HG03280 (cell line): ENCODE measurements around the gene DMD.
"Not testable (repeated sequence)": the region's sequence is repeated elsewhere in the genome, so short reads cannot be mapped to it uniquely, and the experiment has no call there.

Experiments
- ATAC-seq: cut with Tn5 transposase; IDR thresholded peaks from one replicate; pipeline ENCODE4 v1.9.1; 2021; ENCODE audit warnings: mild to moderate bottlenecking, moderate library complexity; ENCODE audit not compliant: unreplicated experiment

DMD gene

DNA sequence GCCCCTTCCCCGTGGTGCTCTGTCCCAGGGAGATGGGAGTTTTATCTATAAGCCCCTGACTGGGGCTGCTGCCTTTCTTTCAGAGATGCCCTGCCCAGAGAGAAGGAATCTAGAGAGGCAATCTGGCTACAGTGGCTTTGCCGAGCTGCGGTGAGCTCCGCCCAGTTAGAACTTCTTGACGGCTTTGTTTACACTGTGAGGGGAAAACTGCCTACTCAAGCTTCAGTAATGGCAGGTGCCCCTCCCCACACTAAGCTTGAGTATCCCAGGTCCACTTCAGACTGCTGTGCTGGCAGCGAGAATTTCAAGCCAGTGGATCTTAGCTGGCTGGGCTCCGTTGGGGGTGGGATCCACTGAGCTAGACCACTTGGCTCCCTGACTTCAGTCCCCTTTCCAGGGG lies 1740.6 kb downstream of the DMD start:
- ATAC-seq, result not testable (repeated sequence)

DNA sequence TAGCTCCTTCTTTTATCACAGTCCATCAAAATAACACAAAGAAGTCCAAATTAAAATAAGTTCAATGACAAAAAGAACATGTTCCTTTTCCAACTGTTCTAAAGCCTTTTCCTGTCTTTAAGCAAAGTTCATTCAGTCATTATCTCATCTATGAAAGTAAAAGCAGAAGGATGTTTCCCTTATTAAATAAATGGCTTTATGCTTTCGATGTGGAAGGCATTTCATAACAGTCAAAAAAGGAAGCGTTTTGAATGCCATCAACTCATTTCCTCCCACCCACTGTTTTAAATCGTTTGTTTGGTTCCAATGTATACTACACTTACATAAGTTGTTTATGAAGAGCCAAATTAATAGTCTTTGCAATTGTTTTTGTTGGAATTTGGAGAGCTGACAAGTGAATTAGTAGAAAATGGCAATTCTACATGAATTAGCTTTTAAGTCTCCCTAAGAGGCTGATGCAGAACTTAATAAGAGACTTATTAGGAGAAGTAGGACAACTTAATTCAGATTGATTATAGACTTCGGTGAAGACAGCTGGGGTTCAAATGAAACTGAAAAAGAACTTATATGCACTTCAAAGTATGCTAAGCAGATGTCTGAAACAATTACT lies 1746.9 kb downstream of the DMD start:
- ATAC-seq, result no peak

DNA sequence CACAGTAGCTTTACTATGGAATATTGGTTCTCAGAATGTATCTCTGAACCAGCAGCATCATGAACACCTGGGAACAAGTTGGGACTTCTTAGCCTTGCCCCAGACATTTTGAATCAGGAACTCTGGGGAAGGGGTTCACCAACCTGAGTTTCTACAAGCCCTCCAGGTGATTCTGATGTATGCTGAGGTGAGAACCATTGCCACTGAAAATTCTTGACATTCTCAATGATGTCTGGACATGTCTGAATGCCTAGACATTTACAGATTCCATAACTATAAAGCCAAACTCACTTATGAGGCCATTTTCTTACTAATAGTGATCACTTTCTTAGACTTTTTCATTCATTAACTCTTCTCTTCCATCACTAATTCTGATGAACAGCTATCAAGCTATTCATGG lies 1750.1 kb downstream of the DMD start:
- no peak for ATAC-seq

DNA sequence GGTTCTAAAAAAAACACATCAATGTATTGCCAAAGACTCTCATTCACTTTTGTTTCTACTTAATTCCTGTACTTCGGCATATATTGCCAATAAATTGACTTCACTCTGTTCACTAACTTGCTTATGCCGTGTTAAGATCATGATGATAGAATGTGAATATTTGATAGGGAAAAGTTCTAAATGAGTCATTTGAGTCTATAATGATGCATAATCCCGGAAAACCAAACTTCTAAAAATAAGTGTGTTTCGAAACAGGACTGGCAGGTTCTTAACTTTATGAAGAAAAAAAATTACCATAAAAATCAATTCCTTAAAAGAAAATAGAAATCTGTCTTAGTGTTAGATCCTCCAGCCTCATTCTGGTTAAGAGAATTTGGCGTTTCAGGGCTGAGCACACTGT lies 1752.0 kb downstream of the DMD start:
- ATAC-seq, result no peak

DNA sequence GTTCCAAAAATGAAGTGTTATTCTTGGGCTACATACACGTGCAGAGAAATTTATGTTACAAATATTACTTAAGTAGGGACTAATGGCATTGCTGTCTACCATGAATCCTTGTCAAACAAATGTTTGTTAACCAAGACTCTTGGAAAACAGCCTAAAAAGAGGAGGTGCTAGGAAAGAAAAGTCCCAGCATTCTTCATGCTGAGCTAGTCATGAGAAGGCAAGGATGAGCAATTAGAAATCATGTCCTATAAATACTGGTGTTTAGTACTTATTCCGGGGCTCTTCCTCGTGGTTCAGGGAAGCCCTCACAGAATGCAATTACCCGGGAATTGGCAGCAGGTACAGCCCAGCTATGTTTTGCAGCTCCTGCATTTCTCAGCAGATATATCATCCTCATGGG lies 1761.4 kb downstream of the DMD start:
- no peak for ATAC-seq

DNA sequence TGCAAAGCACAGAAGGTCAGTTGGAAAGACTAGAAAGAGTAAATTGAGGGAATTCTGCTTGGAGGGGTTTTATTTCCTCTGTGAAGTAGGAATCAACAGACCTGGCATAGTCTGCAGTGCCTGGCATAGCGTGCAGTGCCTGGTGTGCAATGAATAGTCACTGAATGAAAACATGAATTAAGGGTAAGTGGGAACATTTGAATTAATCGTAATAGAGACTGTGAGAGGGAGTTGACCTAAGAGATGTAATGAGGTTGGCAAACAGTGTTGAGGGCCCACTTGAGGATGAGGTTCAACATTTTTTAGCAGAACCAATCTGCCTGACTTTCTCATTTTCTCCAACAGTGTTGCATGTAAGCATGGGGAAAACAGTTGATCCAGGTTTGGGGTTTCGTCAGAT lies 1762.3 kb downstream of the DMD start:
- no peak for ATAC-seq

DNA sequence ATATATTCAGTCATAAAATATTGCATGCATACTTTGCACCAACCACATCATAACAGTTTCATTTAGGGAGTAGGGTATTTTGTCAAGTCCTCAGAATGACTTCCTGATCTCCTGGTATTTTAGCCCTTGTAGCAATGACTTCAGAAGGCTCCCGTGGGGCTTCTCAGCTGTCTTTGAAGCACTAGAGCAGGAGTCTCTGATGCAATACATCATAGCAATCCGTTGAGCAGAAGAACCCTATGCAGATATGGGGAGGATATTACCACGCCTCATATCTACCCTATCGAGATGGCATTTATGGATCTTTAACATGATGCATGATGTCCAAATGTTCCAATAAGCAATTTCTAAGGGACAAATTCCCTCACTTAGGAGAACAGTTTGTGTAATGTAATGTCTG lies 1765.8 kb downstream of the DMD start:
- ATAC-seq, result no peak

DNA sequence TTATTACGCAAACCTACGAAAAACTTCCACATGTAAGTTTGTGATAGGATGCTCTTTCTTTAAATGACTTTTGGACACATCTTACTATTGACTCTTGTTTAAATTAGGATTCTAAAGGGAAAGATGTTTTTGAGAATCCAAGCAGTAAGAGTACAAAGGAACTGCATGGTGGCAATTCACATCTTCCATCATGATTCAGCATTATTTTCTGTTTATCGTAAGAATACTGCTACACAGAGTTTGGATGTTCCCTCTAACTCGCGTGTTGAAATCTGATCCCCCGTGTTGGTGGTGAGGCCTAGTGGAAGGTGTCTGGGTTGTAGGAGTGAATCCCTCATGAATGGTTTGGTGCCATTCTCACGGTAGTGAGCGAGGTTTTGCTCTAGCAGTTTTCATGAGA lies 1767.7 kb downstream of the DMD start:
- no peak for ATAC-seq

DNA sequence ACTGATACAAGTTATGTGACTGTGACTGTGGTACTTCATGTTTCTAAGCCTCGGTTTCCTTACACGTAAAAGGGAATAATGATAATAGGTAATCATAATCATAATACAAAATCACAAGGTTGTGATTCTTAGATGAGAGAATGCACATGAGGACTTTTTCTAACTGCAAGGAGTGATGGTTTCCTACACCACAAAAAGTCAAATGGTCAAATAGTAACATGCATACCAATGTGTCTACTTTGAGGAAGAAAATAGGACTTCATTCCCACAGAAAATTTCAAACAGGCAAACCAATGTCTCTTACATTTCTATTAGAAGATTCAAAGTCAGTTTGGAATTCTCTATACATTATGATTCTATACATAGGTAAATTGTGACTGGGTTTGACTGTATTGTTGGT lies 1770.8 kb downstream of the DMD start:
- no peak for ATAC-seq

DNA sequence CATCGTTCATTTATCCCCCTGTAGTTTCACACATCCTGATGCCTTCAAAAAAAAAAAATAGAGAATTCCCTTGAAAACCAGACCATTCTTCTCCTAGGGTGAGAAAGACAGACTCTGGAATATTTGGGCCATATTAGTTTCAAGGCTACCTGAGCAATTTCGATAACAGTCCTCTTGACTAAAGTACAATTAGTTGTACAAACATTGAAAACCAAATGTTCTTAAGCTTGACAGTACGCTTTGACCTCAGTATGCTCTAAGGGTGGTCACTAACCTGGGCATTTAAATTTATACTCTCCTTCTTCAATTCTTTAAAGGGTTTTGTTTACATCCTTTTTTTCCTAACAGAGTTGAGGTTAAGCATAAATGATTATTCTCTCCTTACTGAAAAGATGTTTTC lies 1774.9 kb downstream of the DMD start:
- ATAC-seq, result no peak

DNA sequence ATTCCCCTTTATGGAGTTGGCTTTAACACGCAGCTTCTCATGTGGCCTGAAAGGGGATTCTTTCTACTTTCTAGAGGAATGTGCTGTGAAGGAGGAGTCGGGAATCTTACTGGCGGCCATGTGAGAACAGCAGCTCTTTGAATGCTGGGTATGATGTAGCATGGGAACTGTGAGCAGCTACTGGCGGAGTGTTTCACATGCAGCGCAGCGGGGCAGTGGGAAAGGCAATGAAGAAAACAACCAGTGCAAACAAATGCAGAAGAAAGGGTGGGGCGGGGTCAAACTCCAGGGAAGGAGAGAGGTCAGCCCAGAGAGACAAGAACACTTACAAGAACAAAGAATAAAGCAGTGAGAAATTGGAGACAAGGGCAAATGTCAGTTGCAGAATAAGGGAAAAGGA lies 1775.8 kb downstream of the DMD start:
- no peak for ATAC-seq

DNA sequence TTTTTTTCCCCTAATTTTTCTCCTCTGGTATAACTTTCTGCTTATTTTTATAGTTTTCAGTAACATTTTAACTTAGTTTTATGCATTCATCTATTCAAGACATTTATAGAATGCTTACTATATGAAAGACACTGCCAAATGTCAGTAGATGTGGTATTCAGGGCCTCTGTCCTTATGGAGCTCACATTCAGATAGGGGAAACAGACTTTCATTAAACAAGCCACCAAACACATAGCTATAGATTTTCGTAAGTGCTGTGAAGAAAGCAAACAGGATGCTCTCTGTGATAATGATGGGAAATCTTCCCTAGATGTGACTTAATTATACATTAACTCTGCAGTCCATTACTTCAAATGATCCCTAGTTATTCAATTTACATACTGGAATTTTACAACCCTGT lies 1777.5 kb downstream of the DMD start:
- ATAC-seq, result no peak

DNA sequence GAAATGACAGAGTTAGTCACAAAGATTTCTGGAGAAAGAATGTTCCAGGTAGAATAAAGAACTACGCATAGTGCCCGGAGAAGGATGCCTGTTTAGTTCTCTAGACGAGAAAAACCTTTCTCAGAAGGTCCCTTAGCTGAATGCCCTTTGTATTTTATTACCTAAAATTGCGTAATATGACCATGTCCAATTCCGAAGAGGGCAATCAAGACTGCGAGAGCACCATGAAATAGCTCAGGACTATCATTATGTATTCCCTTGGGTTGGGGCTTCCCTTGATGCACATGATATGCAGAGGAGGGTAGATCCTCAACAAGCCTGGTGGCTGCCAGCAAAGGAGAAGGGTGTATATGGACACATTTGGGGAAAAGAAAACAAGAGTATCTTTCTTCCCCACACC lies 1781.4 kb downstream of the DMD start:
- ATAC-seq, result no peak

DNA sequence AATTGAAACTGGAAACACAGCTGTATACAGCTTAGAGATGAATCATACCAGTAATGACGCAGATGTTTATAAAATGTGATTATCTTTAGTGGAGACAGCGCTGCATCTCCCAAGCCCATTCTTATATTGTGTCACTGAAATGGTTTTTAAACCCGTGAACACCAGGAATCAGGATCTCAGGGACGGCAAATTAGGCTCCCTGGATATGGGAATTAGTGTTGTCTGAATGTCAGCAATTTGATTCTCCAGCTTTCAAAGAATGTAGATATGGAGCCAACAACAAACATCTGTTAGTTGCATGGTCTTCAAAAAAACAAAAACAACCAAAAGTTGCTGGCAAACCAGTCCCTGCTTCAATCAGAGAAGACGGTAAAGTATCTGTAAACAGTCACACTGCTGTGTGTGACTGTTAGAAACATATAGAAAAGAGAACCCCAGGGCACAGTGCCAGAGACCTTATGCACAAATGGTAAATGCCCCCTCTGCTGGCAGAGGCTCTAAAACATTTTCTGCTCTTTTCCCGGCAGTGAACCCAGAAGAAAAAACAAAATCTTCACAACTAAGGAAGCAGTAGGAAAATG lies 1787.7 kb downstream of the DMD start:
- no peak for ATAC-seq

DNA sequence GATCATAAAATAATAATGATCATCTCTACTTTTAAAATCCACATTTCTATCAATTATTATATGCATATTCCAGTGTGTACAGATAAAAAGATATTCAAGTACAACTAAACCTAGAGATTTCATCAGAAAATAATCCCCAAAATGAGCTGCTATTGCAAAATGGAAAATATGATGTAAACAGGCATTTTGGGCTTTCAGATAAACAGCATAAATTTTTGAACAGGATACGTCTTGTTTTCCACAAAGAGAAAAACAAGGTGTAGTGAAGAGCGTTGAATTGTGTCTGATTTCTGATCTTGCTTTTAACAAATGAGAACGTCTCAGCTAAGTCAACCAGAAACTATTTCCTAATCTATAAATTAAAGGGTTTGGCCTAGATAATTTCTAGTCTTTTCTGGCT lies 1789.9 kb downstream of the DMD start:
- ATAC-seq, result no peak

DNA sequence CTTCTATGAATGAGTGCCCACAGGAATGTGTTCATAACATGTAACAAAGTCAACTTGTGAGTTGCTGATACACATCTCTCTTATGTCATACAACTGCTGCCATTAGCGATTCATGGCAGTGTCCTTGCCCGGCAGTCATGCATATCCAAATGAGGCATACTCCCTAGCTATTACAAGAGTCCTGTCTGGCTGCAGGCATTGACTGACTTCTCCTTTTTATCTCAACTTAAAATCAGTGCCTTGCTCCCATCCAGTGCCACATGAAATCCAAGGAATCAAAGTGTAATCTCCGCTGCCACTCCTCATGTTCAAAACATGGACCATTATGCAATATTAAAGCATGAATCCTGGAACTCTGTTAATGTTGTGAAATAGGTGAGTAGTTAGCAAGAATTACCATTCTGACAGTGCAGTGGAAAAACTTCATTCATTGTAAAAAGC lies 1790.6 kb downstream of the DMD start:
- no peak for ATAC-seq

DNA sequence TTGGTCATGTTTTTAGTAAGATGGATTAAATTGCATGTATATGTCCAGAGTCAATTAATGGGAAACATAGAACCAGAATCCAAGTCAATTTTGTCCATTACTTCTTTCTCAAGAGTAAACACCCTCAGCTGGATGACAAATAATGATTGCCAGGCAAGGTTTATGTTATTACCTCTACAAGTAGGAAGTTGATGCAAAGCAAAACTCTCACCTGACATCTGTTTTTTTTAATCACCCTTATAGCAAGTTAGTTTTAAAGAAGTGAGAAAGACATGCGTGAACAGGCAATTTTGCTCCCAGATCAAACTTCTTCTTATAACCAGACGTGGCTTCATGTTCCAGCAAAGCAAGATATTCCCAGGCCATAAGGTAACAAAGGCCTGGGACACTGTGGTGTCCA lies 1791.0 kb downstream of the DMD start:
- no peak for ATAC-seq

DNA sequence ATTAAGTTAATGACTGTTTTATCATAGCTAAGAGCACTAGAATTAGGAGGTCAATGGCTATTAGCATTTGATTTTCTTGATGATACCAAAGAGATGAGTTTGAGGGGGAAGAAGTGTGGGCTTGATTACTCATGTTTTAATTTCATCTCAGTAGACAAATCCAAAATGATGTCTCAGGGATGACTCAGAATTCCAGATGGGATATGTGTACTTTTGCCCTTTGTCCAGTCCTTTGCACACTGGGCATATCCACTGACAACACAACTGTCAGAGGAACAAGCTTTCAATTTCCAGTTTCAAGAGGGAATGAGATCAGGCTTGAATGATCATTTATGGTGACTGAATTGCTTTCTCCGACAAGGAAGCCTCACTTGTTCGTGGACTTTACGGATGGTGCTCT lies 1814.2 kb downstream of the DMD start:
- ATAC-seq, result no peak

DNA sequence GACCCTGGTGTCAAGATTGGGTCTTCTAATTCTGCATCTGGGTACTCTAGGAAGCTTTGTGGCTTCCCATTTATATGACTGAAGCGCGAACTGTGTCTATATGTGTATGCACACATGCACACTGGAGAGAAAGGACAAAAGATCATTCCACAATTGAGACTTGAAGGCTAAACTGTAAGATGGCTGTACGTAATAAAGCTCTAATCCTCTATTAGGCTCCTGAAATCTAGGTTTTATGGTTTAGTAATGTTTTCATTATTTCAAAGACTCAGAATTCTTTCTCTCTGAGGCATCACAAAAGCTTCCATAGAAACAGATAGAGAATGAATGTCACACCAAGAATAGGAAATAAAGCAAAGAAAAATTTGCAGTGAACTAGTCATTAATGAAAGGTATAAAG lies 1818.8 kb downstream of the DMD start:
- no peak for ATAC-seq

DNA sequence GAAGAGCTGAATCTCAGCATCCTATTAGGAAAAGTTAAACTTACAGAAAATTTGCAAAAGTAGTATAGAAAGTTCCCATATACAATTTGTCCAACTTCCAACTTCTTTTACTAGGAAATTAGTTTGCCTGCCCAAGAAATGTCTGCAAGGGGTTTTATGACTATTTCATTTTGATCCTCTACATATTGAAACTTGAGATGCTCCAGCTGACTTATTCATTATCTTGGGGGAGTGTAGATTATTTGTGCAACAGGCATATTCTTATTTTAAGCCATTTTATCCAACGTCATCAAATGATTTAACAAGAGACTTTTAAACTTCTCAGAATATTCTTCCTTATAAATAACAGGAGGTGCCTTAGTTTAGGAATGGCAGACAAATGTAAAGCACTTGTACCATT lies 1822.4 kb downstream of the DMD start:
- ATAC-seq, result no peak

DNA sequence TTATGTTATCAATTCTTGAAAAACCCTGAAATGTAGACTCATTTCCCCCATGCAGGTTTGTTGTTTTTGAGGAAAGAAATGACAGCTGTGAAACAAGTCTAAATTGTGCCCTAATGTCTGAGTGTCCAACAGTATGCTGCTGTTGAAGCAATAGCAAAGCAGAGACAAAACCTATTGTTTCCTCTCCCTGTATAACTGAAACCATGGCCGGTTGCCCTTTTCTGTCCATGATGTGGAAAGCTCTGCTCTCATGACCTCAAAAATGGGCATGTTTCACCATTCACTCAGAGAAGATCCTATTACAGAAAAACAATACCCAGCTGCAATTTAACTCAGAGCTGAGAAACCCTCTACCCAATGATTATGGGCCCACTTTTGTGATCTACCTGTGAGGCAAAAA lies 1826.9 kb downstream of the DMD start:
- ATAC-seq, result no peak

DNA sequence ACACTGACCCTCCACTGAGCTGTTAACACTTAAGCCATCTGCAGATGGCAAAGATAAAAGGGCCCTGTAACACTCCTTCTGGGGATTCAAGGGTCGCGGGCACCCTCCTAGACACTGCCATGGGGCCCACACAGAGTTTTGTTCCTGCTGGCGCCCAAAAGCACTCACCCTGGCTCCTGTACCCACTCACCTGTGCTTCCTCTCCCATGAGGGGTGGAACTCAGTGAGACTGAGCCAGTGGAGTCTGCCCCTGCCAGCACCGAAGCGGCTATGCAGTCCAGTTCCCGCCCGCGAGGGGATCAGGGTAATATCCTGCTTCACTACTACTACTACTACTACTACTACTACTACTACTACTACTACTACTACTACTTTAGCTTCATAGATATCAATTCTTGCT lies 1827.4 kb downstream of the DMD start:
- ATAC-seq, result no peak

DNA sequence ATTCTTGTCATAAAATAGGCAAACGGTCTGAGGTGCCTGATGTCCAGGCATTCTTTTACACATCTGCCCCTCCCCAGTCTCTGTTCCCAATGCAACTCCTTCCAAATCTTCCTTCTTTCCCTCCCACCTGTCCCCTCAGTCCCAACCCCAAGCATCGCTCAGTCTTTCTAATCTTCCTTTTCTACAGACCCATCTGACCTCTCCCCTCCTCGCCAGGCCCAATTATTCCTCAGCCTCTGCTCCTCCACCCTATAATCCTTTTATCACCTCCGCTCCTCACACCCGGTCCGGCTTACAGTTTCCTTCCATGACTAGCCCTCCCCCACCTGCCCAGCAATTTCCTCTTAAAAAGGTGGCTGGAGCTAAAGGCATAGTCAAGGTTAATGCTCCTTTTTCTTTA lies 1832.4 kb downstream of the DMD start:
- not testable (repeated sequence) for ATAC-seq
